IPS DF 4.7 (cell line): ENCODE measurements around the gene FSCN2.

Experiments
- DNase-seq: peaks from one replicate; pipeline ENCODE4 v3.0.0-alpha.2; 2013; ENCODE audit warnings: low spot score; ENCODE audit errors: extremely low read depth

The FSCN2 gene

DNA sequence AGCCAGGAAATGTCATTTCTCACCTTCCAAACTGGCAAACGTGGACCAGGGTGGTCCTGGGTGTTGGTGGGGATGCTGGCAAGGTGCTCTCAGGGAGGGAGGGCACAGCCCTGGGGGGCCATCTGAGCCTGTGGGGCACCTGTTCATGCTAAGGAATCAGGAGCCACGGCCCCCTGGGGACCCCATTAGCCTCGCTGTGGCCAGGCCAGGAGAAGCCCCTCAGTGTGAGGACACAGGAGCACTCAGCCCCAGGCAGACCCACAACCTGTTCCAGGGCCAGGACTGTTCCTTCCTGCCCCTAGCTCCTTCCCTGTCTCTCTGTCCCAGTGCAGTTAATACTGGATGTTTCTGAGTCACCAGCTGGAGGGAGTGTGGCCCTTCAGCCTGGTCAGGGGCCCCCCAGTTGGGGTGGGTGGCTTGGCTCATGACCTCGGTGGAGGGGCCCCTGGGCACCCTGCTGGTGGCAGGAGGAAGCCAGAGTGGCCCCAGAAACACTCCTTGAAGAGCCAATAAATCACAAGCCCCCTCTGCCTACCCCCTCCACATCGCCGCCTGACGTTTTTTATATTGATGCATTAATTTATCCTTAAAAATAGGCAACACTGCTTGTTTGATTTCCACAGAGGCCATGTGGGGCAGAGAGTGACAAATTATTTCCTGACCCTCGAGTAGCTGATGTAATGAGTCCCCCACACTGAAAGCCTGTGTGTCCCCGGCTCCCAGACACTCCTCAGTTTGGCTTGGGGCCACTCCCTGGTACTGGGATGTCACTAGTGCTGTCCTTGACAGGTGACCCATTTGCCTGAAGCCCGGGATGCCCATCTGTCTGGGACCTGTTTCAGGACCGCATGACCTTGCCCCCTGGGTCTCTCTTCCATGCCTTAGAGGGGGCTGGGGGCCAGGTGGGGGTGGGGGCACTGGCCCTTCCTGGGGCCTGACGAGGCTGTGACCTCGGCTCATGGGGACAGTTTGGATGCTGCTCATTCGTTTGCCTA, 37.9 kb upstream of the FSCN2 start:
- DNase-seq = no peak

DNA sequence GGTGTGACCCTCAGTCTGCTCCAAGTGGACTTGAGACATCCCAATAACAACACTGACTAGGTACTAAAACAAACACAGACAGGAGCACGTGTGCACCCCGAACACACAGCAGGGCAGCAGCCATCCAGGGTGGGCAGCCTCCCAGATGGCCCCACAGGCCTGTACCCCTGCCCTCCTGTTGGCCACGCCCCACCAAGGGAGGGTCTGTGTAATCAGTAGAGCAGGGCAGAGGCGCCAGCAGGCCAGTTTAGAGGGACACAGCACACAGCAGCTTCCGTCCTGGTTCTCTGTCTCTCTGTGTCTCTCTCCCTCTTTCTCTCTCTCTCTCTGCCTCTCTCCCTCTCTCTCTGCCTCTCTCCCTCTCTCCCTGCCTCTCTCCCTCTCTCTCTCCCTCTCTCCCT, 37.0 kb upstream of the FSCN2 start:
- DNase-seq = no peak

DNA sequence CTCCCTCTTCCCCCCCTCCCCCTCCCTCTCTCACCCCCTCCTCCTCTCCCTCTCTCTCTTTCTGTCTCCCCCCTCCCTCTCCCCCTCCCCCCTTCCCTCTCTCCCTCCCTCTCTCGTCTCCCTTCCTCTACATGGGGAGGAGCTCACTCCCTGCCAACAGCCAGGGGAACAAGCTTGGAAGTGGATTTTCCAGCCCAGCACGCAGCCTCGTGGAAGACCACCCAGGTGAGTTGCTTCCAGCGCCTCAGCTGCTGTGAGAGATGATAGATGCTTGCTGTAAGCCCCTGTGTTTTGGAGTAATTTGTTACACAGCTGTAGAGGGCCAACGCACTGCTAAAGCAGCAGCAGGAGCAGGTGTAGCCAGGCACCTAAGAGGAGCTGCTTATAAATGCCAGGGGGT, 36.4 kb upstream of the FSCN2 start:
- DNase-seq = no peak

DNA sequence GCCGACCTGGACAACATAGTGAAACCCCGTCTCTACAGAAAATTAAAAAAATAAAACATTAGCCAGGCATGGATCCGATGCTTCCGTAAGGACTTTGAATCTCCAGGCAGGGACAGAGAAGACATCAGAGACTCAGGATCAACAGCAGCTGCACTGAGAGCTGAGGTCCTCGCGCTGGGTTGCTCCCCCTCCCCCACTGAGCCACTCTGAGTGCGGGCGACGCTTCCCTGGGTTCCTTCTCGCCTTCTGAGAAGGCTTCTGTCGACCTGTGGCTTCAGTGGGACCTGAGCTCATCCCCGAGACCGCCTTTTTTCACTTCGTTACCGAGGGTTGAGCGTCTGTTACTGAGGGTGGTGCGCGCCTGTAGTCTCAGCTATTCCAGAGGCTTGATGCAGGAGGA, 36.0 kb upstream of the FSCN2 start:
- DNase-seq = no peak

DNA sequence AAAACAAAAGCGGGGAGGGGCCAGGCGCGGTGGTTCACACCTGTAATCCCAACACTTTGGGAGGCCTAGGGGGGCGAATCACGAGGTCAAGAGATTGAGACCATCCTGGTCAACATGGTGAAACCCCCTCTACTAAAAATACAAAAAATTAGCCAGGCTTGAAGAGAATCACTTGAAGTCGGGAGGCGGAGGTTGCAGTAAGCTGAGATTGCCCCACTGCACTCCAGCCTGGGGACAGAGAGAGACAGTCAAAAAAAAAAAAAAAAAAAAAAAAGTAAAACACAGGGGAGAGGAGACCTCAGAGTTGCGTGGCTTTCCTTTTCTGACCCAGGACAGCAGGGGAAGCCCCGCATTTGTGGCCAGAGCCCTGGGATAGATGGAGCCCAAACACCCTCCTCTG, 35.5 kb upstream of the FSCN2 start:
- DNase-seq = no peak

DNA sequence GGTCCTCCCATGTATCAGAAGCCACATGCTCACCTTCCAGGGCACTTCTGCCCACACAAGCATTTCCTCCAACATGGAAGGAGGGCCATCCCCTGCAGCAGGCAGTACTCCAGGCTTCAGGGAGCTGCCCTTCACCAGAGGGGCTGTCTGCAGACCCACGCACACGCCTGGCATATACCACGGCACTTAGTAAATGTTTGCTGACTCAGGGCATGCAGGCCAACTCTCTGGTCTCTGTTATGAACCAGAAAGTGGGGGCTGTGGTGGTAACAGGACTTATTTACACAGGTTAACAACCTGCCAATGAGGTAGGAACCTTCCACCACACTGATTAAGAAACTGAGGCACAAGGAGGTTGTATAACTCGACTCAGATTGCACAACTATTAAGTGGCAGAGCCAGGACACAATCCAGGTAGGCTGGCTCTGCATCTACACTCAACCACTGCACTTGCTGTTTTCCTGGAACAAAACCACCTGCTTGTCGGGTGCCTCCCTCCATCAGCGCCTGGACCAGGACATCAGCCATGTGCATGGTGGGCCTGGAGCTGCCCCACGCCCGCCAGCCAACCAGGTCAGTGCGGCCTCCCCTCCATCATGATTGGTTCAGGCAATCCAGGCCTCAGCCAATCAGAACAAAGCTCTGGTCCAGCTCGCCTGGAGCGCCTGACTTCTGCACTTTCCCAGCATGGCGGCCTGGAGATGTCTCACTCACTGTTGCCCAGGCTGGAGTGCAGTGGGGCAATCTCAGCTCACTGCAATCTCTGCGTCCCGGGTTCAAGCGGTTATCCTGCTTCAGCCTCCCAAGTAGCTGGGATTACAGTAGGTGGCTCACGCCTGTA, 34.8 kb upstream of the FSCN2 start:
- no peak for DNase-seq

DNA sequence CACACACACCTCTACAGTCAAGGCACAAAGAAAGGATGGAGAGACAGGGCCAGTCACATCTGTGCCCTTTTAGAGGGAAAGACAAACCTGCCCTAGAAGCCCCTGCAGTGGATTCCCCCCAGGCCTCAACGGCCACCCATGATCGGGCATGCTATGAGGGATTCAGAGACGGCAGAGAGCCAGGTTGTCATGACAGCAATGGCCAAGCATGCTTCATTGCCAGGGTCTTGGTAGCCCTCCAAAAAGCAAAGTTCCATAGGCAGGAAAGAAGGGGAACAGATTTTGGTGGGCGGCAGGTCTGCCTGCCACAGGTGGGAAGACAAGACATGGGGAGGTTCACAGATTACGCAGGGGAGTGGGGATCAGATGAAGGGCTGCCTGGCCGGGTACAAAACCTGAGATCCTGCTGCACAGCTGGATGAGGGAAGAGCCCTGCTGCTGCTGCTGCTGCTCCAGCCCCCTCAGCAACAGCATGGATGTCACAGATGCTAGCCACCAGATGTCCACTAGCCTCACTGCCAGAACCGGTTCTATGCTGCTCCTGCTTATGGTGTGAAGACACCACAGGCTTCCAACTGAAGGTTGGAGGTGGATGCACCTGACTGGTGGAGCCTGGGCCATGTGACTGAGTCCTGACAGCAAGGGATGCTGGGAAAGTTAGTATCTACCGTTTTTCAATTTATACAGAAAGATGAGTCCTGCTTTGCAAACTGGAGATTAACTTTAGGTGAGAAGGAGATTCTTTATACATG, 33.4 kb upstream of the FSCN2 start:
- no peak for DNase-seq

DNA sequence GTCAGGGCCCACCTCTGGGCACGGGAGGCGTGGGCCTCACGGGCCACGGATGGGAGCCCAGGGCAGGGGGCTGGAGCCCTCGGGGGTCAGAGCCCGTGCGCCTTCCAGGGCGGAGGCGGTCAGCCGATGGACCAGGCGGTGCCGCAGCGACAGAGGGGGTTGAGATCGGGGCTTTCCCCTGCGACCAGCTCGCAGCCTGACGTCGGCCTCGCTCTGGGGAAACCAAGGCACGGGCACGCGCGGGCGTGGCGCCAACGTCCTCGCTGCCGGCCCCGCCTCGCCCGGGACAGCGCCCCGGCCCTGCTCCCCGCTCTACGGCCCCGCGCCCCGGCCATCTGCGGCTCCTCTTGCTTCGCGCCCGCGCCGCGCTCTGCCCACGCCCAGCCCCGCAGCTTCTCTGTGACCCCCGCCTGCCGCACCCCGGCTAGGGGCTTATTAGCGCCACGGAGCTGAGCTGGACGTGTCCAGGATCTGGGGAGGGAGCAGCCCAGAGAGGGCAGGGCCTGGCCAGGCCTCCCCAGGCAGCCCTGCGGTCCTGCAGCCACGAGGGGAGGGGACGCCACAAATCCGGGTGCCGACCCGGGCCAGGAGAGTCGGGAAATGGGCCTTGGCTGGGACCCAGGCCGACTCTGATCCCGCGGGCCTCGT, 29.1 kb upstream of the FSCN2 start:
- DNase-seq = no peak

DNA sequence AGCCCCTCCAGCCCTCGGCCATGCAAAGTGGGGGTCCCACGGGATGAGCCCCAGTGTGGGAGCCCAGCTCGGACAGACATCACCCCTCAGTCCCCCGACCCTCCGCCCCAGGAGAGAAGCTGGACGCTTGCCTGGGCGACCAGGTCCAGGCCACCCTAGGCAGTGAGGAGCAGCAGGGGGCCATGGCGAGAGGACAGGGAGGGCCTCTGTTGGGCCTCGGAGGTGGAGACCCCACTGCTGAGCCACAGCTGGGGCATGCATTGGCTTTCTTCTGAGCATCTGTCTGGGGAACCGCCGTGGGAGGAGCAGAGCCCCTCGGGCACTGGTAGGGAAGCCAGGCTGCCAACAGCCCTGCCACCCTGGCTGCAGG, 28.6 kb upstream of the FSCN2 start:
- no peak for DNase-seq

DNA sequence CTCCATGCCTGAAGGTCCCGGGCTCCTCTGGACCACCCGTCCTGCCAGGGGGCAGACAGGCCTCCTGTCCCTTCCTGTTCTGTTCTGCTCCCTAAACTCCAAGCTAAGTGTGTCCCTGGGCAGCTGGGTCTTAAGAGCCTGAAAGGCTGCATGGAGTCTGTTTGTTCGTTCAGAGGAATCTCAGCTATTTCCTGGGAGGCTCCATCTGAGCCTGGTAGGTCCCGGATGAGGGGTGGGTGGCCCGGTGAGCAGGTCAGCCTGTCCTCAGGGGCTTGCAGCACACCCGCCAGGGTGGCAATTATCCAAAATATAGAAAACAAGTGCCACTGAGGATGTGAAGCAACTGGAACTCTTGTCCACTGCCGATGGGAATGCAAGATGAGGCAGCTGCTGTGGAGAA, 28.1 kb upstream of the FSCN2 start:
- no peak for DNase-seq

DNA sequence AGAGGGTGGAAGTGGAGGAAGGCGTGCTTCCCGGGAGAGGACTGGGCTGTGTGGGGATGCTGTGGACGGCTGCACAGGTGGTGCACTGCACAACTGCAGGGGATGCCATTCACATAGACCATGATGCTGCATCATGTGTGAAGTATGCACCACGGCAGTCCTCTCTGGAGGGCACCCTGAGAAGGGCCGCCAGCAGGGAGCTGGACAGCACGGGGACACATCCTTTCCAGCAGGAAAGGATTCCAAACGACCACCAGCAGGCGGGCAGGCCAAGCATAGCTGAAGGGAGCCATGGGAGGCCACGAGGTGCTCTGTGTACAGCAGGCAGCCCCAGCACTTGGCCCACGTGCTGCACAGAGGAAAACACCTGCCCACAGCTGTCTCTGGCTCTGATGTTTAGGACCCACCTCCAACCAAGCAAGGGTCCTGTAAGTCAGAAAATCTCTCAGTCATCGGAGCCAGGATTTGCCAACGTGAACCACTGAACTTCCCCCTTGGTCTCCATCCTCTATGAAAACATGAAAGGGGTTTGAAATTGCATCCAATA, 25.6 kb upstream of the FSCN2 start:
- no peak for DNase-seq

DNA sequence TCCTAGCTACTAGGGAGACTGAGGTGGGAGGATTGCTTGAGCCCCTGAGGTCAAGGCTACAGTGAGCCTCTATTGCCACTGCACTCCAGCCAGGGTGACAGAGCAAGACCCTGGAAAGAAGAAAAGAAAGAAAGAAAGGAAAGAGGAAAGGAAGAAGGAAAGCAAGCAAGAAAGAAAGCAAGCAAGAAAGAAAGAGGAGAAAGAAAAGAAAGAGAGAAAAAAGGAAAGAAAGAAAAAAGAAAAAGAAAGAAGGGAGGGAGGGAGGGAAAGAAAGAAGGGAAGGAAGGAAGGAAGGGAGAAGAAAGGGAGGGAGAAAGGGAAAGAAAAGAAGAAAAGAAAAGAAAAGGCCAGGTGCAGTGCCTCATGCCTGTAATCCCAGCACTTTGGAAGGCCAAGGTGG, 24.6 kb upstream of the FSCN2 start:
- no peak for DNase-seq

DNA sequence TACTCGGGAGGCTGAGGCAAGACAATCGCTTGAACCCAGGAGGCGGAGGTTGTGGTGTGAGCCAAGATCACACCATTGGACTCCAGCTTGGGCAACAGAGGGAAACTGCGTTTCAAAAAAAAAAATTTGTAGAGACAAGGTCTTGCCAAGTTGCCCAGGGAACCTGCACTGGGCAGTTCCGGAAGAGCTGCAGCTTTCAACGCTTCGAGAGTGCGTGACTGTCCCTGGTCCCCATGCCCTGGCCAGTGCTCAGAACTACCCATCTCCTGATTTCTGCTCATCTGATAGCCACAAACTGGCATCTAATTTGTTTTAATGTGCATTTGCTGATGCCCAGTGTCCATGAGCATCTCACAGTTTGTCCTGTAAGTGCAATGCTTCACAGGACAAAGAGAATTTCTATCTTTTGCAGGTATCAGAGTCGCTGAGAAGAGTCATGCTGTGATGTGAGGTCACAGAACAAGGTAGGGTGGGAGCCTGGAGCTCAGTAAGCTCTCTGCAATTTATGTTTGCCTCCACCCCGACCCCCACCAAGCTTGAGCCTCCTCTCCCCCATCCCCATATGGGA, 19.5 kb upstream of the FSCN2 start:
- no peak for DNase-seq

DNA sequence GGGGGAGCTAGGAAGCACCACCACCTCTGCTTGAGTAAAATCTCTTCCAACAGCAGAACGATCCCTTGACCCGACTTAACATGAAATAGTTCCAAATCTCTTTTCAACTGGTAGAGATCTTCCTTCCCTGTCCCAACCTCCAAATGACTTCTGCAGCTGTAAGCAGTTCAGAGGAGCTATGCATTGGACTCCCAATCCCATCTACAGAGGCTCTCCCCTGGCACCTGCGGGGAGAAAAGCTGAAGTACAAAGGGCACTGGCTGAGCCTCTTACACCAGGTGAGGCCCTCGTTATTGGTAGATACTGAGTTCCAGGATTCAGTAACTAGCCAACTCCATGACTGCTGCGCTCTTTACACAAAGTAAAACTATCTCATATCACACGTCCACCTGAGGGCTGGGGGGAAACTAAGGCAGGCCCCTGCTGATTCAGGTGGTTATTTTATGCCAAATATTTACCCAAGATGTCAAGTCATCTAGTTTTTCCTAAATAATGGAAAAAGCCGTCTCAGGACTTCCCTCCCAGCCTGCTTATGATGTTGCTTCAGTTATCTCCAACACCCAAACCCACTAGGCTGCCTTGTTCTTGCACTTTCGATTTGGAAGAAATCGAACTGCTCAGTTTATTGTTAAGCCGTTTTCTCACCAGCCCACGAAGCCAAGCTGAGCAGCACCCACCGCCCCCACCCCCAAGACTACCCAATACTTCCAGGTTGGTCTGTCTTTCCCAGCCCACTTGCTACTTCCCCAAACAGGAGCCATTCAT, 18.8 kb upstream of the FSCN2 start:
- DNase-seq = no peak

DNA sequence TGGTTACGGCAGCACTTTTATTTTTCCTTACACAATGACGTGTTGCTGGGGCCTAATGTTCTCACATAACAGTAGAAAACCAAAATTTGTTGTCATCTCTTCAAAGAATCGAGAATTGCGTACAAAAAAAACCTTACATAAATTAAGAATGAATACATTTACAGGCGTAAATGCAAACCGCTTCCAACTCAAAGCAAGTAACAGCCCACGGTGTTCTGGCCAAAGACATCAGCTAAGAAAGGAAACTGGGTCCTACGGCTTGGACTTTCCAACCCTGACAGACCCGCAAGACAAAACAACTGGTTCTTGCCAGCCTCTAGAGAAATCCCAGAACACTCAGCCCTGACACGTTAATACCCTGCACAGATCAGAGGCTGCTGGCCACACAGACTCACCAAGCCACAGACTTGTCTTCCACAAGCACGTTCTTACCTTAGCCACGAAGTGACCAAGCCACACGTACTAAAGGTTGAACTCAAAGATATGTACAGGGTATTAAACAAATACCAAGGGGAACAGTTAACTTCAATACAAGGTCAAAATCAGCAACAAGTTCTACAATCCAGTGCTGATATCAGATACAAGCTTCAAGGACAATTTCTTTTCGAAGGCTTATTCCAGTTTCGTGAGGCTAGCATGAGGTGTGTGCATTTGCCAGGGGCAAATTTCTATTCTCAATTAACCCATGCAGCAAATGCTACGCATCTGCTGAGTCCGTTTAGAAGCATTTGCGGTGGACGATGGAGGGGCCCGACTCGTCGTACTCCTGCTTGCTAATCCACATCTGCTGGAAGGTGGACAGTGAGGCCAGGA, 18.0 kb upstream of the FSCN2 start:
- no peak for DNase-seq

DNA sequence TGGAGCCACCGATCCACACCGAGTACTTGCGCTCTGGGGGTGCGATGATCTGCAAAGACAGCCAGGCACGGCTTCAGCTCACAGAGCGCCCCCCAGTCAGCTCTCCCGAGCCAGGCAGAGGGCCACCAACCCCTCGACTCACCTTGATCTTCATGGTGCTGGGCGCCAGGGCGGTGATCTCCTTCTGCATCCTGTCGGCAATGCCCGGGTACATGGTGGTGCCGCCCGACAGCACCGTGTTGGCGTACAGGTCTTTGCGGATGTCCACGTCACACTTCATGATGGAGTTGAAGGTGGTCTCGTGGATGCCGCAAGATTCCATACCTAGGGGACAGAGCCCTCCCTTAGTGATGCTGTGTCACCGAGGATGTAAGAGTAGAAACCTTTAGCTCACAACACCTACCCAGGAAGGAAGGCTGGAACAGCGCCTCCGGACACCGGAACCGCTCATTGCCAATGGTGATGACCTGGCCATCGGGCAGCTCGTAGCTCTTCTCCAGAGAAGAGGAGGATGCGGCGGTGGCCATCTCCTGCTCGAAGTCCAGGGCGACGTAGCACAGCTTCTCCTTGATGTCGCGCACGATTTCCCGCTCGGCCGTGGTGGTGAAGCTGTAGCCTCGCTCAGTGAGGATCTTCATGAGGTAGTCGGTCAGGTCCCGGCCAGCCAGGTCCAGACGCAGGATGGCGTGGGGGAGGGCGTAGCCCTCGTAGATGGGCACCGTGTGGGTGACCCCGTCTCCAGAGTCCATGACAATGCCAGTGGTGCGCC, 17.2 kb upstream of the FSCN2 start:
- no peak for DNase-seq

DNA sequence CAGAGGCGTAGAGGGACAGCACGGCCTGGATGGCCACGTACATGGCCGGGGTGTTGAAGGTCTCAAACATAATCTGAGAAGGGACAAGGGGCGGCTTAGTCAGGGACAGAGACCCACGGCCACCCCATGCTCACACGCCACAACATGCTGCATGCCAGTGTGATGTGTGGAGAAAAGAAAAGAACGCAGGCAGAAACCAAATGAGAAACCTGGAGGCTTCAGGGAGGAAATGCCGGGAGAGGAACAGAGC, 16.7 kb upstream of the FSCN2 start:
- no peak for DNase-seq

DNA sequence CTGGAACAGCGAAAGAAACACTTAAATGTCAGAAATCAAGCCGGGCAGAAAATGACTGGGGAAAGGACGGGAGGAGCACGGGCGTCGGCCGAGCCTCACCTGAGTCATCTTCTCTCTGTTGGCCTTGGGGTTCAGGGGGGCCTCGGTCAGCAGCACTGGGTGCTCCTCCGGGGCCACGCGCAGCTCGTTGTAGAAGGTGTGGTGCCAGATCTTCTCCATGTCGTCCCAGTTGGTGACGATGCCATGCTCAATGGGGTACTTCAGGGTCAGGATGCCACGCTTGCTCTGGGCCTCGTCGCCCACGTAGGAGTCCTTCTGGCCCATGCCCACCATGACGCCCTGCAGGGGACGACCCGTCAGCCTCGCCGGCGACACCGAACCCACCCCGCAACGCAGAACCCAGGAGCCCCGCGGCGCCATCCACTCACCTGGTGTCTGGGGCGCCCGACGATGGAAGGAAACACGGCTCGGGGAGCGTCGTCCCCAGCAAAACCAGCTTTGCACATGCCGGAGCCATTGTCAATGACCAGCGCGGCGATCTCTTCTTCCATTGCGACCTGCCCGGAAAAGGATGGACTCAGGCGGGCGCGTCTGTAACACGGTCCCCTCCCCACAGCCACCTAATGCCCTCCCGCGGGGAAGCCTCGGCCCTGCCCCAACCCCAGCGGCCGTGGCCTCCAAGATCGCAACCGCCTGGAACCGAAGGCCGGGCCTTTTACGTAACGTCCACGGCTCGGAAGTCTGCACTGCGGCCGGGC, 16.2 kb upstream of the FSCN2 start:
- DNase-seq = no peak
